HCT116 (cell line): ENCODE measurements around the gene SLC2A2. TPM values are rescaled to one million over a fixed set of nuclear protein-coding genes. Genes with fewer than 3 reads are reported as not detected.

Source experiments
- ATAC-seq: fragments of 200-7000 bp; cut with Tn5 transposase; 2 replicates; pipeline ENCODE4 v1.9.1; 2020; ENCODE audit warnings: mild to moderate bottlenecking, moderate library complexity
- BruUV-seq: library from RNA; stranded (reverse); fragments of 400-500 nt; replicated peaks from 2 replicates; lab custom pipeline; 2021; lab: Mats Ljungman, UMichigan
- CTCF ChIA-PET: fragments of 300-600 bp; sonication (Branson Sonifier 250); formaldehyde crosslinking; loops from one replicate; lab custom pipeline; 2021; ENCODE audit warnings: antibody characterized with exemption; lab: Charles Lee
- POLR2A ChIA-PET: fragments of 300-600, 350-600 bp; sonication (Branson Sonifier 250); formaldehyde crosslinking; loops from one replicate; lab custom pipeline; 2021; ENCODE audit warnings: antibody characterized with exemption; lab: Charles Lee
- RAD21 ChIA-PET, 2 experiments: fragments of 300-600 bp; sonication (Branson Sonifier 250); formaldehyde crosslinking; loops; one replicate each; lab custom pipeline; 2023; ENCODE audit warnings: low total read pairs in 2 of 2; ENCODE audit not compliant: uncharacterized antibody in 2 of 2, unreplicated experiment in 2 of 2, low non-redundant PET in 1 of 2; lab: Charles Lee
- DNase-seq: peaks from one replicate; pipeline ENCODE4 v3.0.0-alpha.2; 2010; ENCODE audit warnings: low read depth, low spot score
- H2AFZ ChIP-seq: fragments of 200-600 bp; shearing (Covaris generic), sonication (generic); 2 replicates; pipeline ENCODE4 v1.6.1; 2017; ENCODE audit warnings: low read depth, mixed run types, mixed read lengths, antibody characterized with exemption, low read length; ENCODE audit not compliant: poor library complexity, severe bottlenecking
- H3K27ac ChIP-seq: 2 replicates; pipeline ENCODE4 v1.5.1; 2012; ENCODE audit warnings: low read depth, low read length
- H3K27me3 ChIP-seq: fragments of 200-600 bp; sonication (generic); 2 replicates; pipeline ENCODE4 v1.6.1; 2016; ENCODE audit warnings: mixed run types, low read length, mixed read lengths; ENCODE audit not compliant: insufficient read depth
- H3K36me3 ChIP-seq, 2 experiments: fragments of 200-500 bp in 1 of 2; fragments of 200-600 bp in 1 of 2; sonication (Bioruptor generic) in 1 of 2; sonication (generic) in 1 of 2; 2 replicates each; pipeline versions ENCODE4 v1.5.1 to v1.6.1; 2014 to 2016; ENCODE audit warnings: low read length in 2 of 2, inconsistent platforms in 1 of 2, mixed read lengths in 1 of 2, mixed run types in 1 of 2; ENCODE audit not compliant: insufficient read depth in 2 of 2, control insufficient read depth in 1 of 2
- H3K4me1 ChIP-seq, 2 experiments: fragments of 200-600 bp in 1 of 2; sonication (generic) in 1 of 2; 2 replicates each; pipeline versions ENCODE4 v1.5.1 to v1.6.1; 2012 to 2017; ENCODE audit warnings: low read length in 2 of 2, inconsistent platforms in 1 of 2, mild to moderate bottlenecking in 1 of 2, mixed read lengths in 1 of 2, mixed run types in 1 of 2, moderate library complexity in 1 of 2; ENCODE audit not compliant: insufficient read depth in 2 of 2, control insufficient read depth in 1 of 2
- H3K4me2 ChIP-seq: fragments of 200-600 bp; sonication (generic); 2 replicates; pipeline ENCODE4 v1.6.1; 2017; ENCODE audit warnings: mixed run types, low read length, mixed read lengths
- H3K4me3 ChIP-seq, 2 experiments: fragments of 200-600 bp in 1 of 2; sonication (generic) in 1 of 2; replicated peaks in 1 of 2; 2 replicates each; pipeline ENCODE4 v1.5.1; 2011 to 2016; ENCODE audit warnings: low read length in 2 of 2, control low read depth in 1 of 2, low read depth in 1 of 2, mild to moderate bottlenecking in 1 of 2, mixed read lengths in 1 of 2, mixed run types in 1 of 2
- H3K79me2 ChIP-seq: fragments of 200-600 bp; sonication (generic); 2 replicates; pipeline ENCODE4 v1.6.1; 2017; ENCODE audit warnings: mild to moderate bottlenecking, mixed run types, low read length, moderate library complexity, mixed read lengths; ENCODE audit not compliant: insufficient read depth
- H3K9ac ChIP-seq: fragments of 200-600 bp; sonication (generic); 2 replicates; pipeline ENCODE4 v1.6.1; 2016; ENCODE audit warnings: low read length, mixed read lengths
- H3K9me2 ChIP-seq: fragments of 200-600 bp; sonication (generic), shearing (Covaris generic); 2 replicates; pipeline ENCODE4 v1.6.1; 2017; ENCODE audit warnings: mixed run types, mild to moderate bottlenecking, moderate library complexity; ENCODE audit not compliant: insufficient read depth
- H3K9me3 ChIP-seq, 2 experiments: fragments of 200-500 bp in 1 of 2; fragments of 200-600 bp in 1 of 2; sonication (Bioruptor generic) in 1 of 2; sonication (generic) in 1 of 2; 2 replicates each; pipeline ENCODE4 v1.6.1; 2014 to 2017; ENCODE audit warnings: low read length in 2 of 2, mixed read lengths in 2 of 2, inconsistent platforms in 1 of 2, low read depth in 1 of 2, mild to moderate bottlenecking in 1 of 2, mixed run types in 1 of 2, moderate library complexity in 1 of 2; ENCODE audit not compliant: control insufficient read depth in 1 of 2, insufficient read depth in 1 of 2
- H4K20me1 ChIP-seq: fragments of 200-600 bp; sonication (generic), shearing (Covaris generic); 2 replicates; pipeline ENCODE4 v1.6.1; 2017; ENCODE audit warnings: mixed run types, mild to moderate bottlenecking, moderate library complexity; ENCODE audit not compliant: insufficient read depth
- CBX3 ChIP-seq: IDR thresholded peaks from 2 replicates; pipeline ENCODE4 v1.6.1; 2012; ENCODE audit warnings: low read depth
- CTCF ChIP-seq, 3 experiments: fragments of 200-600 bp in 1 of 3; sonication (generic) in 1 of 3; IDR thresholded peaks in 2 of 3; conservative IDR thresholded peaks in 1 of 3; 2 replicates each; pipeline ENCODE4 v1.5.1; 2012 to 2017; ENCODE audit warnings: low read depth in 2 of 3, low read length in 2 of 3, antibody characterized with exemption in 1 of 3, borderline replicate concordance in 1 of 3, control low read depth in 1 of 3, mild to moderate bottlenecking in 1 of 3, mixed read lengths in 1 of 3, mixed run types in 1 of 3, moderate library complexity in 1 of 3; ENCODE audit not compliant: insufficient read depth in 1 of 3
- POLR2AphosphoS5 ChIP-seq: IDR thresholded peaks from 2 replicates; pipeline ENCODE4 v1.6.1; 2011; ENCODE audit warnings: mild to moderate bottlenecking, low read depth, low read length, moderate library complexity
- SP1 ChIP-seq: IDR thresholded peaks from 2 replicates; pipeline ENCODE4 v1.6.1; 2012; ENCODE audit warnings: low read depth
- SRF ChIP-seq: IDR thresholded peaks from 2 replicates; pipeline ENCODE4 v1.6.1; 2012; ENCODE audit warnings: low read depth
- TCF7L2 ChIP-seq: IDR thresholded peaks from 2 replicates; pipeline ENCODE4 v1.7.0; 2011; ENCODE audit warnings: borderline replicate concordance, inconsistent platforms; ENCODE audit not compliant: insufficient read depth, insufficient read length; ENCODE audit errors: extremely low read depth
- ZFX ChIP-seq: fragments of 450-650 bp; IDR thresholded peaks from 2 replicates; pipeline ENCODE4 v1.6.1; 2017
- ZNF274 ChIP-seq: fragments of 200-500 bp; sonication (Bioruptor generic); IDR thresholded peaks from 2 replicates; pipeline ENCODE4 v1.6.1; 2014; ENCODE audit warnings: mild to moderate bottlenecking, low read depth, low read length, inconsistent platforms
- intact Hi-C: fragments of 100-400 bp; cut with micrococcal nuclease; formaldehyde crosslinking; loops from 2 replicates; pipeline ENCODE4 v1.10.0; 2022
- total RNA-seq: library from RNA; stranded (reverse); gene quantifications from one replicate; pipeline ENCODE4 v1.2.1, GENCODE V29; 2021; ENCODE audit not compliant: unreplicated experiment

Gene SLC2A2
- total RNA-seq, 1 experiment from 2014 or later, result not detected

GRCh38 chr3:171058873-171059603 is 32.5 kb upstream of the SLC2A2 start:
- TF ChIP-seq CTCF (IDR thresholded peaks at IDR 0.05 in 2 of 3, conservative IDR thresholded peaks at IDR 0.05 in 1 of 3; ENCODE audit: borderline replicate concordance in 1 of 3, insufficient read depth in 1 of 3, low read depth in 2 of 3, low read length in 2 of 3), result no peak
- TF ChIP-seq TCF7L2, result no peak
- TF ChIP-seq POLR2AphosphoS5, result no peak
- no peak for TF ChIP-seq SP1
- no peak for TF ChIP-seq ZNF274
- TF ChIP-seq SRF, result no peak
- TF ChIP-seq CBX3, result no peak
- TF ChIP-seq ZFX, result no peak
- POLR2A ChIA-PET, result no interaction called here

More at GRCh38 chr3:171058873-171059603, 32.5 kb upstream of the SLC2A2 start:
- ChIA-PET RAD21 (no interaction called here), CTCF (no interaction called here)
- H3K4me1 ChIP-seq, result peaks cover 12 to 17% of the 10 kb centered on the region in 2 experiments
- no peak overlapping the region for H3K4me2 ChIP-seq
- H4K20me1 ChIP-seq, result no peaks in the 10 kb centered on the region
- no peak overlapping the region for H3K4me3 ChIP-seq
- no peaks in the 10 kb centered on the region for H3K79me2 ChIP-seq
- no peaks in the 10 kb centered on the region for H3K9me2 ChIP-seq
- no peak overlapping the region for H3K27ac ChIP-seq
- no peak for ATAC-seq
- no peak overlapping the region for H2AFZ ChIP-seq
- no peaks in the 10 kb centered on the region for H3K9me3 ChIP-seq
- H3K36me3 ChIP-seq, result no peaks in the 10 kb centered on the region
- DNase-seq, result no peak
- no peak overlapping the region for H3K9ac ChIP-seq
- no peaks in the 10 kb centered on the region for H3K27me3 ChIP-seq
- intact Hi-C loops, result loop anchor here (10.0 kb wide), 1 partner anchor 106 kb away; no protein-coding TSS in a partner anchor
- no TSS peak for BruUV-seq
